Skeletal muscle cell (primary cell): Measurements from ENCODE around the gene GH1.
"Not testable (repeated sequence)": the region's sequence is repeated elsewhere in the genome, so short reads cannot be mapped to it uniquely, and the experiment has no call there.

Source experiments
- DNase-seq: peaks from one replicate; pipeline ENCODE4 v3.0.0-alpha.2; 2010; ENCODE audit warnings: low read depth
- H3K4me3 ChIP-seq: 2 replicates; pipeline ENCODE4 v1.5.1; 2011; ENCODE audit warnings: low read depth, mild to moderate bottlenecking, control low read depth, low read length, moderate library complexity

The GH1 gene

DNA sequence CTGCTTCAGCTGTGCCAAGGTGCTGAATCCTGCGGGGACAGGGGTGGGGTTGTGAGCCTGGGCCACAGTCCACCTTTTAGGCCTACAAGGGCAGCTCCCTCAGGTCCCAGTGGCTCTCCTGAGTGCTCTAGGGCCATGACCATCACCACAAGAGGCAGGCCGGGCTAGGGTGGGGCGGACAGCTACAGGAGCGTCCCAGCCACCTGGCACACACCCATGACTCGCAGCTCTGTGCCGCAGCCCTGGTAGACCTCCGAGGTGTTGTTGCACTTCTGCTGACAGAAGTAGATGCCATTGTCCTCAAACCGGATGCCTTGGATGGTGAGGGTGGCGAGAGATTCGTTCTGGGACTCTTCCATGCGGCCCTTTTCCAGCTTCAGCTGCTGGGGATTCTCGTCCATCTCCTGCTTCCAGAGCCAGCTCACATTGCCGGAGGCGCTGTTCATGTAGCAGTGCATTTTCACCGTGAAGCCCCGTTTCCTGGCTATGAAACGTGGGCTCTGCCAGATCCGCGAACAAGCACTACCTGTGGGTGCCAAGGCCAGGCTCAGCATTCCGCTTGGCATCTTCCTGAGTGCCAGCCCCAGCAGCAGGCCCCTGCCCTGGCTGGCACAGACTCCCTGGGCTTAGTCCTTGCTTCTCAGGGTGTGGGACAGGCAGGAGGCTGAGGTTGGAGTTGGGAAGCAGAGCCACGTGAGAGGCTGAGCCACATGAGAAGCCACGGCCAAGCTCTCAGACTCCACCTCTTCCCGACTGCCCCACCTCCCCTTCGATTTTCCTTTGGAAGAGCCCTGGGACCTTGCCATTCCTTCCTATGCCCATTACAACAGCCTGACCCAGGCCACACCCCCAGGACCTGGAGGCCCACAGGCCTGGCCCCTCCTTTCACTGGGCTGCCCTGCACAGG lies 11.5 kb upstream of the GH1 start:
- H3K4me3 ChIP-seq, result no peak overlapping the region
- DNase-seq, result no peak

DNA sequence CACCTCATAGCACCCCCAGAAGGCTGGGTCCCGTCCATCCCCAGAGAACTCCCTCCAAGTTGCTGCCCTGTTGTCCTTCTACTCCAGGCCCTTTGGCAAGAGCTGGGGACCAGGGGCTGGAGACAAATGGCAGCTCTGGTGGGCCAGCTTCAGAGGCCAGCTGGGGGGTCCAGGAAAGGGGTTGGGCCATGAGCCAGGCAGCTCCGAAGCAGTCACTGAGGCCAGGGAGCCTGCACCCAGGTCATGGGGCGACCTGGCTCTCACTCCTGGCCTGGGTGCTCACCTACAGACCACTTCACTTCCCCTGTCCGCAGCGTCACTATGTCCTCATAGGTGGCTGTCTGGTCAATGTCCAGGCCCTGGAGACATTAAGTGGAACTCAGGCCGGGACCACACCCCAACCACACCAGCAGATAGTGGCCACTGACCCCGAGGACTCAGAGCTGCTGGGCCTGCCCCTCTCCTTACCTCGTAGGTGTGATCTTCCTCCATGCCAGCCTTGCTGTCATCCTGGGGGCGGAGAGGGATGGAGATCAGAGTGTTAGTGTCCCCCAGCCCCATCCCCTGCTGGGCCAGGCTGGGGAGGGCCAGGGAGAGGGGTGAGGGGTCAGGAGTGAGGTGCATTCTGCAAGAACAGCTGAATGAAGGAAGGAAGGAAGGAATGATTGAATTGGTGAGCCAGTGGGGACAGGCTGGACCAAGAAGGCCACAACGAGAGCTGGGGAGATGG lies 10.5 kb upstream of the GH1 start:
- DNase-seq, result no peak
- no peak overlapping the region for H3K4me3 ChIP-seq

DNA sequence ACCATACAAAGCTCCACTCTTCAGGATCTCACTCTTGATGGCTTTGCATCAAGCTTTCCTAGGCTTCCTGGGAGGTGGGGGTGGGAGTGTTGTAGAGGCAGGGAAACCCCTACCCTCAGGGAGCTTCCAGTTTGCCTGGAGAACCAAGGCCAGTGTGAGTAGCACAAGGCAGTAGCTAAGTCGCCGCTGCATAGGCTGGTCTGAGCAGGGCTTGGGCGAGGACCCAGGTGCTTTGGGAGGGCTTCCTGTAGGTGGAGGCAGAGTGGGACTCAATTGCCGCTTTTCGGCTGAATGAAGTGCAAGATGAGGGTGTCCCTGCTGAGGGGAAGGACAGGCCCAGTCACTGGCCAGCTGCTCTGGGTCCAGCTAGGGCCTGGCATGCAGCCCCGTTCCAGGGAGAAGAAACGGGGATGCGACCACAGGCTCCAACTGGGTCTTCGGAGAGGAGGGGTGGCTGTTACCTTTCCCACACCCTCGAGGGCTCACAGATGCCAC lies 9.6 kb upstream of the GH1 start:
- no peak for DNase-seq
- H3K4me3 ChIP-seq, result no peak overlapping the region

- H3K4me3 ChIP-seq, result no peak overlapping the region
- DNase-seq, result no peak
Measured at GRCh38 chr17:63927464-63928171, 9.0 kb upstream of the GH1 start.

- H3K4me3 ChIP-seq, result no peak overlapping the region
- no peak for DNase-seq
Measured at GRCh38 chr17:63926164-63926563, 7.5 kb upstream of the GH1 start.

DNA sequence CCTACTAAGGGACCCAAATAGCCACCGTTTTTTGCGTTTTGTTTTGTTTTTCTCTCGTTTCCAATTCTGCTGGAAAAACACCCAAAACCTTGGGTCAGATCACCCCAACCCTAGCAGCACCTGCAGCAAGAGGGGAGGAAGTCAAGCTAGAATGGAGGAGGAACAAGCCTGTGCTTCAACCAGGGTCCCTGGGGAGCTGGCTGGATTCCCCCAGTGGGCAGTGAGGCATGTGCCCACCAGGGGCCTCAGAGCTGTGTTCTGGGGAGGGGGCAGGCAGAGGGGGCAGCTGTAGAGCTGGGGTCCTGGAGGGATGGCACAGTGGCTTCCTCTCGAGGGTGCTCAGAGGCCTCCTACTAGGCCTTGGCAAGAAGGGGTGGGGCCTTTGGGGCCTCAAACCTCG lies 7.0 kb upstream of the GH1 start:
- H3K4me3 ChIP-seq, result no peak overlapping the region
- no peak for DNase-seq

DNA sequence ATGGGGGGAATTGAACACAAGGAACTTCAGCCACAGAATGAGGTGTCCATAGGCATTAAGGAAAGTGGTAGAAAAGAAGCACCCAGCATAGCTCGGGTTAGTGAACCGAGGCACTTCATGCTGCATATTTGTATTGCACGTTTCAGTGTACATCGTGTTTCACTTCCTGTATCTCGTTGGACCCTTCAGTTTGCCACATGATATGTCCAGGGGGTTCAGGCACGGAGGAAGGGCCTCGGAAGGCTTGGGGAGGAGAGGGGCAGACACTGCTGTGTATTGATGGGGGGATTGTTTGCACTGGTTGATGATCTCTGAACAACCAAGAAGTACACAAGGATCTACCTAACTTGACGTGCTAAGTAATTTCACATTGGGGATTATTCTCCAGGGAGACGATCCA lies 3.8 kb upstream of the GH1 start:
- not testable (repeated sequence) for H3K4me3 ChIP-seq, DNase-seq

- not testable (repeated sequence) for H3K4me3 ChIP-seq, DNase-seq
Measured at GRCh38 chr17:63920779-63921178, 2.1 kb upstream of the GH1 start.

DNA sequence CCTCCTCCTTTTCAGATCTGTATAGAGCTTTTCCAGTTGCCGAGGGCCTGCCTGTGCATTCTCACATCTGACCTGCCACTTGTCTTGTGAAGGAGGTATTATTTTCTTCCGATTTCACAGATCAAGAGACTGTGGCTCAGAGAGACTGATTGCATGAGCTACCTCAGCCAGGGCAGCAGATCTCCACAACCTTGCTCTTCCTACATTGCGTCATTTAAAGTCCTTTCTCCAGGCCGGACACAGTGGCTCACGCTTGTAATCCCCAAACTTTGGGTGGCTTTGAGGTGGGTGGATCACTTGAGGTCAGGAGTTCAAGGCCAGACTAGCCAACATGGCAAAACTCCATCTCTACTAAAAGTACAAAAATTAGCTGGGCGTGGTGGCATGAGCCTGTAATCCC lies 1.4 kb upstream of the GH1 start:
- not testable (repeated sequence) for H3K4me3 ChIP-seq

DNA sequence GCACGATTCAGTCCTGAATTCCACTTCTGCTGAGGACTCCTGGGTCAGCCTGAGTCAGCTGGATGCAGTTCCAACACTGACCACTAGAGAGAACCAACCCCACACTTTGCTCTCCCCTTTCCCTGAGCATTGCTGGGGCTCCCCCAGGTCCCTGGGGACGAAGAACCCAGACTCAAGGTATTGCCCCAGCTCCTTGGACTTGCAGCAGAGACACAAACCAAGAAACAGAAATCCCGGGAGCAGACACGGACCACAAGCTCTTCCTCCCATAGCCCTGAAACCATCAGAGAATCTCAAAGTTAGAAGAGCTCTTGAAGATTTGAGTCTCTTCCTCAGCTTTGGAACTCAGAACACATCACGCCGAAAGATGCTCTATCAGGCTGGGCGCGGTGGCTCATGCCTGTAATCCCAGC lies 678 bp upstream of the GH1 start:
- DNase-seq, result no peak
- H3K4me3 ChIP-seq, result no peak overlapping the region

More for the DNA sequence above, 1.4 kb upstream of the GH1 start:
- not testable (repeated sequence) for DNase-seq

DNA sequence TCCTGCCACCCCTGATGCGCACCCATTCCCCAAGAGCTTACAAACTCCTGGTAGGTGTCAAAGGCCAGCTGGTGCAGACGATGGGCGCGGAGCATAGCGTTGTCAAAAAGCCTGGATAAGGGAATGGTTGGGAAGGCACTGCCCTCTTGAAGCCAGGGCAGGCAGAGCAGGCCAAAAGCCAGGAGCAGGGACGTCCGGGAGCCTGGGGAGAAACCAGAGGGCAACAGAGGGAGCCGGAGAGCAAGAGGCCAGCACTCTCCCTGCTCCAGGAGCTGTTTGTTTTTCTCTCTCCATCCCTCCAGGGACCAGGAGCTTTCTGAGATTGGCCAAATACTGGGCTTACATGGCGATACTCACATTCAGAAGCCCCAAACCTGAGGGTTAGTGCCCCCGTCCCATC lies 334 bp downstream of the GH1 start:
- H3K4me3 ChIP-seq, result no peak overlapping the region
- no peak for DNase-seq

DNA sequence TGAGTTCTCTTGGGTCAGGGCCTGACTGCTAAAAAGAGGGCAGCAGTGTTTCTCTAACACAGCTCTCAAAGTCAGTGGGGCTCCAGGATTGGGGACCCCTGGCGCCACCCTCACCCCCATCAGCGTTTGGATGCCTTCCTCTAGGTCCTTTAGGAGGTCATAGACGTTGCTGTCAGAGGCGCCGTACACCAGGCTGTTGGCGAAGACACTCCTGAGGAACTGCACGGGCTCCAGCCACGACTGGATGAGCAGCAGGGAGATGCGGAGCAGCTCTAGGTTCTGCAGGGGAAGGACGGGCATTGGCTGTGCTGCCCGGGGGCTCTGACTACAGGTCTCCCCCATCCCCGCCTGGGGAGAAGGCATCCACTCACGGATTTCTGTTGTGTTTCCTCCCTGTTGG lies 993 bp downstream of the GH1 start:
- no peak overlapping the region for H3K4me3 ChIP-seq
- DNase-seq, result no peak

DNA sequence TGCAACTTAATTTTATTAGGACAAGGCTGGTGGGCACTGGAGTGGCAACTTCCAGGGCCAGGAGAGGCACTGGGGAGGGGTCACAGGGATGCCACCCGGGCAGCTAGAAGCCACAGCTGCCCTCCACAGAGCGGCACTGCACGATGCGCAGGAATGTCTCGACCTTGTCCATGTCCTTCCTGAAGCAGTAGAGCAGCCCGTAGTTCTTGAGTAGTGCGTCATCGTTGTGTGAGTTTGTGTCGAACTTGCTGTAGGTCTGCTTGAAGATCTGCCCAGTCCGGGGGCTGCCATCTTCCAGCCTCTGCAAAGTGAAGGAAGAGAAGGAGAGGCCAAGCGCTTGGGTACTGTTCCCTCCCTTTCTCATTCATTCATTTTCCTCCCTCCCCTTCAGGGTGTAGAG lies 1.4 kb downstream of the GH1 start:
- DNase-seq, H3K4me3 ChIP-seq: not testable (repeated sequence)

GRCh38 chr17:63916566-63917185 lies 2.0 kb downstream of the GH1 start:
- H3K4me3 ChIP-seq, result no peak overlapping the region
- DNase-seq, result no peak

DNA sequence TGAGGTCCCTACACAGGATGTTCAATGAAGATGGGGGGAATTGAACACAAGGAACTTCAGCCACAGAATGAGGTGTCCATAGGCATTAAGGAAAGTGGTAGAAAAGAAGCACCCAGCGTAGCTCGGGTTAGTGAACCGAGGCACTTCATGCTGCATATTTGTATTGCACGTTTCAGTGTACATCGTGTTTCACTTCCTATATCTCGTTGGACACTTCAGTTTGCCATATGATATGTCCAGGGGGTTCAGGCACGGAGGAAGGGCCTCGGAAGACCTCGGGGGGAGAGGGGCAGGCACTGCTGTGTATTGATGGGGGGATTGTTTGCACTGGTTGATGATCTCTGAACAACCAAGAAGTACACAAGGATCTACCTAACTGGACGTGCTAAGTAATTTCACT lies 2.9 kb downstream of the GH1 start:
- not testable (repeated sequence) for H3K4me3 ChIP-seq, DNase-seq

DNA sequence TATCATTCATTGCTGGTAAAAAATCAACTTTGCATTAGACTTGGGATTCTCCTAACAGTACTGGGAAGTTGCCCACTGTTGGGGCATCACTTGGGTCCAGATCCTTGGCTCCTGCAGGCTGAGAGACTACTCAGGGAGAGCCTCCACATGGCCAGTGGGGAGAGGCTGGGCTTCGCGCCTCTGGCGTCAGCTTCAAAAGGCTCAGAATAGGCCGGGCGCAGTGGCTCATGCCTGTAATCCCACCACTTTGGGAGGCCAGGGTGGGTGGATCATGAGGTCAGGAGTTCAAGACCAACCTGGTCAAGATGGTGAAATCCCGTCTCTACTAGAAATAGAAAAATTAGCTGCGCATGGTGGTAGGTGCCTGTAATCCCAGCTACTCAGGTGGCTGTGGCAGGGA lies 4.2 kb downstream of the GH1 start:
- no peak overlapping the region for H3K4me3 ChIP-seq
- DNase-seq, result no peak

GRCh38 chr17:63911657-63912100 lies 7.0 kb downstream of the GH1 start:
- H3K4me3 ChIP-seq, result no peak overlapping the region
- DNase-seq, result no peak

- H3K4me3 ChIP-seq, result no peak within 1 kb of the TSS
- DNase-seq, result no peak
Measured at GRCh38 chr17:63911041-63911635, 7.5 kb downstream of the GH1 start, which contains the start of gene CSHL1. CSHL1 (minus strand) TSS chr17:63911258; CDS start chr17:63911196, 62 bp downstream.

- no peak for DNase-seq
- no peak overlapping the region for H3K4me3 ChIP-seq
Measured at GRCh38 chr17:63910096-63910495, 8.5 kb downstream of the GH1 start.
